H1 (cell line): Measurements from ENCODE around the gene PMS2. TPM values are rescaled to one million over a fixed set of nuclear protein-coding genes. Genes with fewer than 3 reads are reported as not detected.

Experiments
- CTCF ChIA-PET: fragments of 300-600 bp; sonication (Branson Sonifier 250); formaldehyde crosslinking; loops from one replicate; lab custom pipeline; 2021; ENCODE audit not compliant: partially characterized antibody; lab: Charles Lee
- POLR2A ChIA-PET: fragments of 300-600 bp; sonication (Branson Sonifier 250); formaldehyde crosslinking; loops from one replicate; lab custom pipeline; 2021; ENCODE audit warnings: inconsistent platforms; ENCODE audit not compliant: partially characterized antibody; lab: Charles Lee
- DNase-seq, 2 experiments: peaks; one replicate each; pipeline versions ENCODE4 v3.0.0 to v3.0.0-alpha.2; 2010 to 2022; ENCODE audit warnings: low spot score in 2 of 2, low read depth in 1 of 2, mixed read lengths in 1 of 2
- FAIRE-seq: peaks from 2 replicates; lab custom pipeline; 2011; peaks lifted over from hg19 to GRCh38; lab: Jason Lieb, UNC
- H2AFZ ChIP-seq: 2 replicates; pipeline ENCODE4 v1.8.1; 2012; ENCODE audit warnings: low read length, inconsistent platforms
- H2AK5ac ChIP-seq: 2 replicates; pipeline ENCODE4 v1.6.1; 2013; ENCODE audit warnings: low read depth, low read length
- H2BK120ac ChIP-seq: replicated peaks from 2 replicates; pipeline ENCODE3; 2013; ENCODE audit warnings: low read depth, low read length, inconsistent platforms
- H2BK12ac ChIP-seq: 2 replicates; pipeline ENCODE4 v1.6.1; 2013; ENCODE audit warnings: low read depth, low read length
- H2BK15ac ChIP-seq: 2 replicates; pipeline ENCODE4 v1.6.1; 2013; ENCODE audit warnings: low read length
- H2BK20ac ChIP-seq: 2 replicates; pipeline ENCODE4 v1.6.1; 2013; ENCODE audit warnings: low read length
- H2BK5ac ChIP-seq: 2 replicates; pipeline ENCODE4 v1.6.1; 2013; ENCODE audit warnings: low read depth, low read length
- H3K14ac ChIP-seq: 2 replicates; pipeline ENCODE4 v1.6.1; 2013; ENCODE audit warnings: inconsistent platforms; ENCODE audit not compliant: insufficient read length
- H3K18ac ChIP-seq: 2 replicates; pipeline ENCODE4 v1.6.1; 2013; ENCODE audit warnings: low read length; ENCODE audit errors: extremely low read depth
- H3K23ac ChIP-seq: 2 replicates; pipeline ENCODE4 v1.6.1; 2013; ENCODE audit warnings: inconsistent platforms; ENCODE audit not compliant: insufficient read length
- H3K23me2 ChIP-seq: 2 replicates; pipeline ENCODE4 v1.6.1; 2013; ENCODE audit warnings: low read depth, low read length
- H3K27ac ChIP-seq: 2 replicates; pipeline ENCODE4 v1.6.1; 2011; ENCODE audit warnings: low read depth, low read length, inconsistent platforms
- H3K27me3 ChIP-seq, 4 experiments: replicated peaks in 1 of 4; 1 replicate in 1 of 4; 2 replicates in 3 of 4; pipeline versions ENCODE4 v1.6.1 to v1.8.1; 2011 to 2013; ENCODE audit warnings: low read length in 3 of 4, mild to moderate bottlenecking in 3 of 4, inconsistent platforms in 2 of 4, mixed read lengths in 2 of 4, moderate library complexity in 1 of 4; ENCODE audit not compliant: control insufficient read depth in 3 of 4, insufficient read depth in 3 of 4; ENCODE audit errors: extremely low read depth in 1 of 4
- H3K36me3 ChIP-seq, 4 experiments: 2 replicates each; pipeline versions ENCODE4 v1.6.1 to v1.8.1; 2011 to 2013; ENCODE audit warnings: mild to moderate bottlenecking in 4 of 4, low read length in 3 of 4, moderate library complexity in 2 of 4, control low read depth in 1 of 4, inconsistent platforms in 1 of 4; ENCODE audit not compliant: insufficient read depth in 4 of 4, control insufficient read depth in 2 of 4
- H3K4ac ChIP-seq: replicated peaks from 2 replicates; pipeline ENCODE3; 2013; ENCODE audit warnings: low read length, low read depth, mixed read lengths, inconsistent platforms; ENCODE audit not compliant: insufficient read length
- H3K4me1 ChIP-seq, 4 experiments: replicated peaks in 1 of 4; 1 replicate in 1 of 4; 2 replicates in 3 of 4; pipeline versions ENCODE4 v1.6.1 to v1.8.1; 2011 to 2013; ENCODE audit warnings: low read length in 3 of 4, inconsistent platforms in 2 of 4, mixed read lengths in 1 of 4; ENCODE audit not compliant: insufficient read depth in 4 of 4, control insufficient read depth in 3 of 4
- H3K4me2 ChIP-seq, 2 experiments: 2 replicates each; pipeline versions ENCODE4 v1.6.1 to v1.8.1; 2011 to 2013; ENCODE audit warnings: low read depth in 2 of 2, low read length in 2 of 2, control low read depth in 1 of 2, inconsistent platforms in 1 of 2, mild to moderate bottlenecking in 1 of 2; ENCODE audit not compliant: insufficient read depth in 1 of 2
- H3K4me3 ChIP-seq, 4 experiments: fragments of 200-600, 300-600 bp in 1 of 4; sonication (generic), shearing (Covaris generic), sonication (Bioruptor Twin) in 1 of 4; 2 replicates each; pipeline versions ENCODE4 v1.5.1 to v1.8.1; 2011 to 2016; ENCODE audit warnings: low read length in 4 of 4, low read depth in 3 of 4, control low read depth in 2 of 4, inconsistent platforms in 2 of 4, mild to moderate bottlenecking in 2 of 4, mixed read lengths in 1 of 4, moderate library complexity in 1 of 4; ENCODE audit not compliant: insufficient read depth in 2 of 4; ENCODE audit errors: extremely low read depth in 1 of 4
- H3K56ac ChIP-seq: replicated peaks from 2 replicates; pipeline ENCODE3; 2013; ENCODE audit warnings: low read depth, mild to moderate bottlenecking, mixed read lengths, low read length, inconsistent platforms; ENCODE audit not compliant: insufficient read length
- H3K79me1 ChIP-seq: 2 replicates; pipeline ENCODE4 v1.6.1; 2013; ENCODE audit warnings: low read depth, low read length, control low read depth
- H3K79me2 ChIP-seq, 2 experiments: 2 replicates each; pipeline versions ENCODE4 v1.6.1 to v1.8.1; 2012 to 2013; ENCODE audit warnings: low read length in 2 of 2, mild to moderate bottlenecking in 2 of 2, inconsistent platforms in 1 of 2; ENCODE audit not compliant: insufficient read depth in 2 of 2, control insufficient read depth in 1 of 2
- H3K9ac ChIP-seq, 4 experiments: replicated peaks in 1 of 4; 1 replicate in 1 of 4; 2 replicates in 3 of 4; pipeline versions ENCODE4 v1.6.1 to v1.8.1; 2011 to 2013; ENCODE audit warnings: low read depth in 3 of 4, low read length in 3 of 4, control low read depth in 2 of 4, mild to moderate bottlenecking in 2 of 4, moderate library complexity in 2 of 4, inconsistent platforms in 1 of 4; ENCODE audit errors: extremely low read depth in 1 of 4
- H3K9me3 ChIP-seq, 2 experiments: 2 replicates each; pipeline versions ENCODE4 v1.6.1 to v1.8.1; 2012 to 2013; ENCODE audit warnings: mild to moderate bottlenecking in 2 of 2, moderate library complexity in 2 of 2, control low read depth in 1 of 2, inconsistent platforms in 1 of 2, low read depth in 1 of 2, low read length in 1 of 2, mixed read lengths in 1 of 2; ENCODE audit not compliant: insufficient read depth in 2 of 2
- H4K20me1 ChIP-seq, 2 experiments: replicated peaks in 1 of 2; 2 replicates each; pipeline versions ENCODE3 to v1.8.1; 2011 to 2013; ENCODE audit warnings: inconsistent platforms in 2 of 2, low read length in 2 of 2, mild to moderate bottlenecking in 1 of 2; ENCODE audit not compliant: insufficient read depth in 2 of 2, control insufficient read depth in 1 of 2
- H4K5ac ChIP-seq: 2 replicates; pipeline ENCODE4 v1.6.1; 2013; ENCODE audit warnings: low read length, low read depth, mixed read lengths, inconsistent platforms; ENCODE audit not compliant: insufficient read length
- H4K8ac ChIP-seq: 2 replicates; pipeline ENCODE4 v1.8.0; 2013; ENCODE audit warnings: mild to moderate bottlenecking, moderate library complexity, low read length, inconsistent platforms; ENCODE audit not compliant: insufficient read depth; ENCODE audit errors: extremely low read depth
- H4K91ac ChIP-seq: replicated peaks from 2 replicates; pipeline ENCODE3; 2013; ENCODE audit warnings: low read length, mixed read lengths, inconsistent platforms; ENCODE audit not compliant: insufficient read length
- WGBS, 2 experiments: shearing (Covaris generic) in 1 of 2; methylation state at CpG; one replicate each; pipeline versions ENCODE4 v1.1.6 to v1.1.7; 2013 to 2015; ENCODE audit warnings: low lambda C conversion rate in 2 of 2, mixed read lengths in 2 of 2, inconsistent platforms in 1 of 2, low coverage in 1 of 2, missing lambda C conversion rate in 1 of 2; ENCODE audit not compliant: insufficient replicate concordance in 2 of 2, insufficient coverage in 1 of 2, insufficient read length in 1 of 2; ENCODE audit errors: extremely low coverage in 1 of 2, missing lambda C conversion rate in 1 of 2; 5-methylcytosine and 5-hydroxymethylcytosine counted together
- polyA plus RNA-seq, 7 experiments: library from polyadenylated mRNA; depleted of rRNA in 3 of 7; stranded (reverse) in 5 of 7; unstranded in 2 of 7; fragments of >200 nt in 5 of 7; fragments of 200-250 nt in 2 of 7; gene quantifications; 1 replicate in 5 of 7; 2 replicates in 1 of 7; 4 replicates in 1 of 7; pipeline versions ENCODE4 v1.2.1 to v1.2.3, GENCODE V29; 2011 to 2013; ENCODE audit warnings: missing spikeins in 2 of 7, mixed read lengths in 2 of 7
- total RNA-seq: library from RNA; stranded (reverse); fragmentation: NEBNext Ultra II Directional; extraction: Animal tissue kit (Norgen Biotek cat#: 25700); gene quantifications from 2 replicates; pipeline ENCODE4 v1.2.1, GENCODE V29; 2021

PMS2 gene
- total and polyA plus RNA-seq, 2 of the 8 experiments (the other 6 are each of a cell fraction or from before 2014, with no cell fraction given), result 4.8 to 12.1 TPM

DNA sequence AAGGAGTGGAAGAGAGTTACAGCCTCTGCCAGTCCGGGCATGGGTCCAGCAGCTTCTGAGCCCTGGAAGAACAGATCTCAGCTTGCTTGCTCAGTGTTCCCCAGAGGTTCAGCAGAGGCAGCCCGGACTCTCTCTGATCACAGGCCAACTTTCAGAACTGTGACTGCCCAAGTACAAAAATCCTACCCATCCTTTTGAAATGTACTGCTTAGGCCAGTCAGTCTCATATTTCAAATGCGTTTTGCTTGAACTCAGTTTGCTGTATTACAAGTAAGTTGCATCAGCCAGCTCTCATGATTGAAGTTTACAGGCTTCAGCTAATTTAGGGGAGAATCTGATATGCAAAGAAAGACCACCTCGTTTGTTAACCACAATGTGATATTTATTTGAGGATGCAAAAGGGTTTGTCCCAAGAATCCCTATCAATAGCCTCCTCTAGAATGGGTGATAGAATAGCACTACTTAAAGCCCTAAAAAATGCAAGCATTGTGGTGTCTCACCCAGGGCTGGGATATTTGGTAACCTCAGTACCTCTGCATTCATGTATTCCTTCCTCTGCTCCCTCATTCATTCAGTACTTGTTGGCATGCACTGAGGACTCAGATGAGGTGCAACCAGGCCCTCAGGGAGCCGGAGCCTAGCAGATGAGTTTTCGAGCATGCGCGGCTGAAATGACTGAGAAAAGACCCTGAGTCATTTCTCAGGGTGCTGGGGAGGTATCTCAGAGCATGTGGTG, 7.2 kb upstream of the PMS2 start:
- H3K23ac ChIP-seq, result no peak overlapping the region
- peaks cover 2 to 11% of the 10 kb centered on the region in 2 experiments for H4K20me1 ChIP-seq
- H3K27me3 ChIP-seq, result no peaks in the 10 kb centered on the region
- H3K4me2 ChIP-seq, result no peak overlapping the region
- no peak overlapping the region; a peak in 1 of 7 replicates for H3K9ac ChIP-seq
- H3K27ac ChIP-seq, result no peak overlapping the region
- H3K4me3 ChIP-seq, result no peak overlapping the region
- ChIA-PET CTCF (interaction anchor here (1.6 to 4.5 kb wide), 3 partner anchors 10 to 160 kb away, joined by 3 to 31 read pairs (median 8); no protein-coding TSS in a partner anchor), POLR2A (interaction anchor here (1.1 to 1.8 kb wide), 4 partner anchors 9 to 19 kb away, joined by 3 to 13 read pairs (median 4); partner anchors contain the start of gene ANKRD61)
- H2BK5ac ChIP-seq, result no peak overlapping the region
- no peak overlapping the region for H4K91ac ChIP-seq
- no peak overlapping the region for H3K56ac ChIP-seq
- no peak overlapping the region for H4K5ac ChIP-seq
- no peak overlapping the region for H3K18ac ChIP-seq
- H3K9me3 ChIP-seq, result no peaks in the 10 kb centered on the region
- peaks cover 2 to 32% of the 10 kb centered on the region in 2 experiments; a peak in 3 of 4 replicates for H3K79me2 ChIP-seq
- H3K4me1 ChIP-seq, result peaks cover 0 to 1% (median 0%) of the 10 kb centered on the region in 4 experiments; a peak in 1 of 7 replicates
- no peak for DNase-seq
- H2AFZ ChIP-seq, result no peak overlapping the region
- H4K8ac ChIP-seq, result no peak overlapping the region
- WGBS, 2 experiments, result 89% methylated on average over 8 of the region's 8 CpGs; no CpG with 5 or more reads in 1 of the 2 experiments
- H2BK15ac ChIP-seq, result no peak overlapping the region
- H2AK5ac ChIP-seq, result no peak overlapping the region
- no peak overlapping the region for H3K14ac ChIP-seq
- H2BK12ac ChIP-seq, result no peak overlapping the region
- H2BK120ac ChIP-seq, result no peak overlapping the region
- no peak overlapping the region for H3K4ac ChIP-seq
- no peak overlapping the region for H2BK20ac ChIP-seq
- no peak for FAIRE-seq
- H3K23me2 ChIP-seq, result no peaks in the 10 kb centered on the region
- peaks cover 36 to 84% (median 57%) of the 10 kb centered on the region in 4 experiments for H3K36me3 ChIP-seq
- peaks cover 4% of the 10 kb centered on the region for H3K79me1 ChIP-seq
